Anterior cingulate cortex (tissue), 58 donors: Measurements from ENCODE around the gene TUBE1.

Experiments used
- DNase-seq, 58 donors: peaks; one replicate each; lab custom pipeline; 2025; lab: John Stamatoyannopoulos, UW

Gene TUBE1

GRCh38 chr6:112037783-112038216, 49.5 kb downstream of the TUBE1 start:
- DNase-seq: peak in 50 of 58 donors; percentile 6 to 84 (median 46)

GRCh38 chr6:112036088-112036637, 51.1 kb downstream of the TUBE1 start:
- no peak for DNase-seq

- DNase-seq: no peak
Observed at GRCh38 chr6:112034616-112034995, 52.7 kb downstream of the TUBE1 start.

DNA sequence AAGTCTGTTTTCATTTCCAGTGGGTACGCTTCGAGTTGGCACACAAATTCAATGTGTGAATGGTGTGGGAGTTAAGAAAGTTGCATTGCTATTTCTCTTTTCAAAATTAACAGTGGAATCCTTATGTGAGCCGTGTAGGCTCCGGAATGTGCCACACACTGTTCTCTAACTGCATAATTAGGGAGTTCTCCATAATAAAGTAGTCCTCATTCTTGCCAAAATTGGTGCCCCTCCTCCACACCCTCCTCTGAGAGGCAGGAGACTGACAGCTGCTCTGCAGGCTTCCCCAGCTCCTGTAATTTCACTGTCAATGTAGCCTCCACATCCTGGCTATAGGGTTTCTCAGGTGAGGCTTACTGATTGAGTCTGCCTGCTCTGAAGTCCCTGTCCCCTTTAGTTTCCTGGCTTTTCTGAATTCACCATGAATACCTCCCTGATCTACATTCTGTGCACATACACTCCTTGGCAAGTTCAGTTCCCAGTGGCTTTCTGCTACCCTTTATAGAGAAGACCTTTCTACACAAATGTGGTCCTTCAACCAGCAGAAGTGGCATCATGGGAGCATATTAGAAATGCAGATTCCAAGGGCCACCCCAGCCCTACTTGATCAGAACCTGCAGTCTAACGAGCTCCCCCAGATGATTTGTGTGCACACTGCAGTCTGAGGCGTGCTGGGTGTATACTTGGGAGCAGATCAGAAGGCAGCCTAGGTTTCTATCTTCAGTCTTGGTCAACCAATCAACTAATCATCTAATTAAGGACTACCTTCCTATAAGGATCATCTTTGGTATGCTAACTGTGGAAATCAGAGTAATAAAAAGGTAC, 53.3 kb downstream of the TUBE1 start:
- peak in 48 of 58 donors; percentile 2 to 80 (median 36) for DNase-seq

GRCh38 chr6:112032728-112033127, 54.6 kb downstream of the TUBE1 start:
- no peak for DNase-seq

DNA sequence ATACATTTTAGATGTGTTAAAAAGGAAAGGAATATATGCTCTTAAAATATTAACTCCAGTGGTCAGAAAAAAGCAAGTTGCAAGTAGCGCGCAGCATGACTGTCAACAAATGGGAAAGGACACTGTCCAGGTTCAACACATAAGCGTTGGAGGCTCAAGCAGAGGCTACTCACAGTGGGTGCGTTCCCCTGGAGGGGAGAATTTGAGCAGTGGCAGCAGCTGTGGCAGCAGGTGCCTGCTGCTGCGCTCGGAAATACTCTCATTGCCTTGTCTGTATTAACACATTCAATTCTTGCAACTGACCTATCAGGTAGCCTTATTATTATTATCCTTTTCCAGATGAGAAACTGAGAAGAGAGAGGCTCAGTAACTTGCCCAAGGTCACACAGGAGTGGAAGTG, 55.3 kb downstream of the TUBE1 start:
- DNase-seq: no peak

- no peak for DNase-seq
Observed at GRCh38 chr6:112030961-112031660, 56.2 kb downstream of the TUBE1 start.

DNA sequence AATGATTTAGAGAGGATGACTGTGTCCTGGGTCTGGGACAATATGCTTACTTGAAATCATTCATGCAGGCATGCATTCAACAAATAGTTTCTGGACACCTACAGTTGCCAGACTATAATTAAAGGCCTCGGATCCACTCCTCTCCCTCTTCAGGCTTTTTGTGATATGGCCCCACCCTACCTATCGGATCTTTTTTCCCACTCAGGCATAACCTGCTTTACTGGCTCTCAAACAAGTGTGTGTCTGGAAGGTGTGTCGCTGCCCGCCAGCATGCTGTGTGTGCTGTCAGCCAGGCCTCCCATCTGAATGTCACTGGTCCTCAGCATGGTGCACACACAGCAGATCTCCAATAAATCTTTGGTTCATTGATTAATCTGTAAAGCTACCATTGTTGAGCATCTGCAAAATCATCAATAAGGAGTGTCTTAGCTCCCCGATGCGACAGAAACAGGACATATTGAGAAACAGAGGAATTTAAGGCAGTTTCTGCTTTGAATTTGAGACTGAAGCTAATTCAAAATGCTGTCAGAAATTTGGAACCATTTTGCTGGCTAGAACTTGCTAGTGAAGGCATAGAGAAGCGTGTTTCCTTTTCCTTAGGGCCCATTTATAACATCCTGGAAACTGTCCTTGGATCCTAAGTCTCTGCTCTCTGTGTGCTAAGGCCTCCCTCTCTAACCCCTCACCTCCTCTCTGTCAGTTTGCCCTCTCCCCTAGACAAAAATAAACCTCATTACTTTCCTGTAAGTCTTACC, 56.9 kb downstream of the TUBE1 start:
- no peak for DNase-seq

DNA sequence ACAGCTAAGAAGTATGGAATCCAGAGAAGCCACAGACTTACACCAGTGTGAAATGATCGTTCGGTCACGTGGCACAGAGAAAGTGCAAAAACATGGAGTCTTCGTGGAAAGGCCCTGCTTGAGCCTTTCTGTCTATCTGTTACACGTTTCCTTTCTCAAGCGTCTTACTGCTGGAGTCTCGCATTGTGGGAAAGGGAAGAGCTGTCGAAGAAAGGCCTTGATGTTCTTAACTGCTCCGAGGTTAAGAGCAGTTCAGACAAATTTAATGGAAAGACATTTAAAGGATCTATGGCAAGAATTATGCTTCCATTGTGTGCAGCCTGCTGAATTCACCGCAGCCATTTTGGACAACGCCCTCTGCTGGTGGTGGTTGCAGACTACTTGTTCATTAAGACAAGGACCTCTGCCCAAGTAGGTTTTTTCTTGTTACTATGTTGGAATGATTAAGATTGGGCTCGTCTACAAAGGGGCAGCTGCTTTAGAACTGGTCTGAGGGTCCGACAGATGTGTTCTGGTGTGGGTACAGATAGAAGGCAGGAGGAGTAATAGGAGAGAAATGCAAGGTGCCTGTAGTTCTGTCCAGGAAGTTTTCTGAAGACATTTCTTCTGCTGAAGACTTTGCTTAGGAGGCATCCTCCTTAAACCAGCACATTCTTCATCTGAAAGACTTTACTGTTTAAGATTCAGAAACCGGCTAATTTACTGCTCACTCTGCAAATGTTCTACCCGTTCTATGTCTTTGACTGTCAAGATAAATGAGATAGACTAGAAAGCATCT, 58.0 kb downstream of the TUBE1 start:
- peak in 28 of 58 donors; percentile 3 to 71 (median 18) for DNase-seq

DNA sequence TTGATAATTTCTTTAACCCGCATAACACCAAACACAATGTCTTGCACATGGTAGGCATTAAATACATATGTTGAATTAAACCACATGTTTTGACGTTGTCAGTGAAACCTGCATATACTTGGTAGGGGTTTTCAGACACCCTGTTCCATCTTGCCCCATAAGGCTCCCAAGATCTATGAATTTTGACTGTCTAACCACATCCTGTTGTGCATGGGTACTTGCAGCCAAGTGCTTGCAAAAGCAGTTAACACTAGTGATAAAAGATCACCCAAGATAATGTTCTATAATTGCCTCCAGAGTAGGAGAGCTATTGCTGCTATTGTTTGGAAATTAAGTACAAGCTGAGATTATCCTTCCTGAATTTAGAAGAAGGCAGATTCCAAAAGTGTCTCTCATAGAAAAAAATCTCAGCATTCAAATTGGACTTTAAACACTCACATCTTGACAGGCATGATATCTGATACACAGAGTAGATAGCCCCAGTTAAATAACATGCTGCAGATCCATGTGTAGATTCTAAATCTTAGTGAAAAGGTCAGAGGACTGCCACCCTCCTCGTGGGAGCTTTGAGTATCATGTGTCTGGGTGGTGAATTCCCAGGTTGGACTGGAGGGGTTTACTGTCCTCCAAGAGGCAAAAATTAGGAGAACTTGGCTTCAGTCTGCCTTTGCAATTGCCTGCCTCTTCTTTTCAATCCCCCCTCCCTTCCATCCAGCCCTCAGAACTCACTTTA, 59.2 kb downstream of the TUBE1 start:
- DNase-seq: no peak

- no peak for DNase-seq
Observed at GRCh38 chr6:112026933-112027332, 60.3 kb downstream of the TUBE1 start.

GRCh38 chr6:112024464-112024863, 62.8 kb downstream of the TUBE1 start:
- no peak for DNase-seq

DNA sequence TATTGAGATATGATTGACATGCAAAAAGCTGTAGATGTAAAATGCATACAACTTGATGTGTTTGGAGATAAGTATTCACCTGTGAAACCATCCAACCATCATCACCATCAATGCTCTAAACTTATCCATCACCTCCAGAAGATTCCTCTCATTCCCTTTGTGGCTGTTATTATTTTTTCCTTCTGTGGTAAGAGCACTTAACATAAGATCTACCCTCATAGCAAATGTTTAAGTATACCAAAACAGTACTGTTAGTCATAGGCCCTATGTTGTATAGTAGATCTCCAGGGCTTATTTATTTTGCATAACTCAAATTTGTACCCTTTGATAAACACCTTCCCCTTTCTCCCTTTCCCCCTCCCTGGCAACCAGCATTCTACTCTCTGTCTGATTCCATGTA, 64.5 kb downstream of the TUBE1 start:
- no peak for DNase-seq

DNA sequence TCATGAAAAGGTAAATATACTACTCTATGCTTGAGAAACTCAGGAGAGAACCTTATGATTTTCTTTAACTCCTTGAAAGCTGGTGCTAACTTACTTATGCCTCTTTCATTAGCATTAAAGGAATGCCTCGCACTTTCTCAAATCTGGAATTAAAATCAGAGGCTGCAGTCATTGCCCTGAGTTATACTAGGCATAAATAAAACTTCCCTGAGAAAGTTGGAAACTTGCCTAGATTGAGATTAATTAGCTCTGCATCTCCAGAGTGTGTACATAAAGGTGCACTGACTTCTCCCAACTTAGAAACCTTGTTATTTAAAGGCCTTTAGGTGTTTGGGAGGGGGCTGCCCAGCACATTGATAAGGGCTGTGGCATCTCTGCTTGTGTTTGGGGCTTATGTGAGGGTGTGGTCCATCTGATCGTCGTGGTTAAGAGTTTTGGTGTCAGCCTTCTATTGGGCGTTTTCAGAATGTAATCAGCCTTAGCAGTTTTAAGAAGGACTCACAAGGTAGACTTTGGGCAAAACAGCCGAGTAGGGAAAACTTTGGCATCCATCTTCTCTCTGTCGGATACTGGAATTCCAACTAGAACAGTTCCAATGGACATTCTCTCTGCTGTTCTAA, 65.5 kb downstream of the TUBE1 start:
- no peak for DNase-seq
